GM18951 (cell line): Measurements from ENCODE around the gene E2F1.

Experiments
- POLR2A ChIP-seq: IDR thresholded peaks from 4 replicates; pipeline ENCODE4 v1.6.1; 2011; ENCODE audit warnings: mild to moderate bottlenecking; ENCODE audit not compliant: insufficient read length, insufficient read depth; ENCODE audit errors: extremely low read depth
- in situ Hi-C: fragments of 300-500 bp; cut with MboI; formaldehyde crosslinking; loops from one replicate; pipeline ENCODE4 v1.12.0; 2022; ENCODE audit warnings: low sequenced_read_pairs, mixed read lengths, inconsistent platforms; ENCODE audit not compliant: unreplicated experiment

The E2F1 gene

DNA sequence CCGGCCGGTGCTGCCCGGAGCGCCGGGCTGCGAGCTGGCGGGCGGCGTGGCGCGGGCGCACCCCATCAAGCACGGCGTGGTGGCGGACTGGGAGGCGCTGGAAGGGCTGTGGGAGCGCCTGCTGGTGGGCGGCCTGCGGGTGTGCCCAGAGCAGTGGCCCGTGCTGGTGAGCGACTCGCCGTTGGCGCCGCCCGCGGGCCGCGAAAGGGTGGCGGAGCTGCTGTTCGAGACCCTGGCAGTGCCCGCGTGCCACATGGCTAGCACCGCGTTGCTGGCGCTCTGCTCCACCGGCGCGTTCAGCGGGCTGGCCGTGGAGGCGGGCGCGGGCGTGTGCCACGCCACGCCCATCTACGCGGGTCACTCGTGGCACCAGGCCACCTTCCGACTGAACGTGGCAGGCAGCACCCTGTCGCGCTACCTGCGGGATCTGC, 18.9 kb downstream of the E2F1 start:
- TF ChIP-seq POLR2A, result no peak
- in situ Hi-C loops, result loop anchor here (10.0 kb wide), 1 partner anchor 212 kb away; no protein-coding TSS in a partner anchor

DNA sequence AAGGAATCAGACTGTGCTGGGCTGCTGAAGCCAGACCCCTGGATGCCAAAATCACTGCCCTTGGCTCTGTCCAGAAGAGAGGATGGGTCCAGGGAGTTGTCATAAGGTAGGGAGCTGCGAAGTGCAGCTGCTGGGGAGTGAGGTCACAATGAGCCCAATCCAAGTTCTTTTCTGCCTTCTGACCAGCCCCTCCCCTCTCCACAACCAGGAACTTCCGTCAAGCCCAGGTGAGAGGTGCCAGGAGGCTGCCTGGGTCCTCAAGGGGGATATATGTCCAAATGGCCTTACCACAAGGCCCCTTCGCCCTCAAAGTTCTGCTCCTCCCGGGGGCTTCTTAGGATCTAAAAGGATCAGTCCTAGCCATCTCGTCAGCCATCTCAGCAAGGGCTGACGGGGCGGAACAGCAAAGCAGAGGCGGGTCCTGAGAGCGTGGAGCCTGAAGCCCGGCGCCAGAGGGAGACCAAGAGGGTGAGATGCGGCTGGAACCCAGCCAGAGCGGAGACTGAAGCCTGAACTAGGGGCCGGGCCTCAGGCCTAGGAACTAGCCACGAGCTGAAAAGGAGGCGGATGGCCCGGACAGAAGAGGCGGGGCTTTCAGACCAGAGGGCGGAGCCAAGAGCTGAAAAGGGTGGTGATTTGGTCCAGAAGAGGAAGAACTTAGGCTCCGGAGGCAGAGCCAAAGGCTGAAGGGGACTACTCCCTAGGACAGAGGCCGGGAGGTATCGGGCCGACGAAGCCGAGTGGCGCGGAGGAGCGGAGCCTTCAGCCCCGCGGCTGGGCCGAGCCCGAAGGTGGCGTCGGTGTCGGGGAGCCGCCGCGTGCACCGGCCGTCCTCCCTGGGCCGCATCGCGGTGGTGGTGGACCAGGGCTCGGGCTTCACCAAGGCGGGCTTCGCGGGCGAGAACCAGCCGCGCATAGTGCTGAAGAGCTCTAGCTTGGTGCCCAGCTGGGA, 19.6 kb downstream of the E2F1 start, which contains the start of gene ACTL10:
Gene ACTL10, plus strand, starts transcription at position 651 of the 952 bp plus-strand sequence. CDS start 555 bp downstream, outside the sequence.
- in situ Hi-C loops, result loop anchor here (10.0 kb wide), 1 partner anchor 212 kb away; no protein-coding TSS in a partner anchor
- TF ChIP-seq POLR2A, result peak; percentile 90

DNA sequence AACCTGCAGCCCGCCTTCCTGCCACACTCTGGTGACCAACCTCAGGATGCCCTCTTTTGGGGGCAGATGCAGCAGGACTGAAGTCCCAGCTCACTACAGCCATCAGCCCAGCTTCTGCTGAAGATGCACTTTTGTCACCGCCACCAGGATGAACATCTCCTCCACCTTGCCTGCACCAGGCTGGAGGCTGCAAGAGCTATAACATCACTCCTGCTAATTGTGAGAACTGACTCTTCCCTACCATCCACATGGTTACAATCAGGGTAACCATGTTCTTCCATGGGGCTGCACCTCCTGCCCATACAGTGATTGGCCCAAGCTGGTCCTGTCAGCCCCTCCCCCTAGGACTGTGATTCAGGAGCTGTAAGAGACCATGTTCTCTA, 21.4 kb downstream of the E2F1 start:
- in situ Hi-C loops, result loop anchor here (10.0 kb wide), 1 partner anchor 210 kb away; no protein-coding TSS in a partner anchor
- TF ChIP-seq POLR2A, result no peak

DNA sequence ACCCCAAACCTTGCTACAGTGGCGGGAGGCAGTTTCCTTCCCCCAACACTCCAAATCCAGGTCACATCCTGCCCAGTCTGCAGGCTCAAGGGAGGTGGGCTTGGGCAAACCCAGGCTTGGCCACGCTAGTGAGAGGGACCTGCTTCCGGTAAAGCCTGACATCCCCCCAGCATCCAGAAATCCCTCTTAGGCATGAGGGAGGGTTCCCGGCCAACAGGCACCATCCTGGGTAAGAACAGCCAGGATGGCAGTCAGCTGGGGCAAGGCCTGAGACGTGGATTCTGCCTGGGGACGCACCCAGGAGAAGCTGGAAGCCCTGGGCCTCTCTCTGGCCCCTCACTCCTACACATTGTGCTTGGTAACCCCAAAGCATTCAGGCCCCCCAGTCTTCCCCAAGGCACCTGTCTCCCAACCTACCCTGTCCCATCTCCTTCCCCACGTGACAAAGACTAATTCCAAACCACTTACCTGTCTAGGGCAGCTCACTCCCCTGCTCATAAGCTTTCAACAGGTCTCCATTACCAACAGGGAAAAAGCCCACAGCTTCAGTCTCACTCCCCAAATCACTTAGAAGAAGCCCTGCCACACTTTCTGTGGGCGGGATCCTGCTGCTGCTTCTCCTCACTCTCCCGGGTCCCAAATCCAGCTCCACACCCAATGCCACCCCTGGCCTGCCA, 22.0 kb downstream of the E2F1 start:
- in situ Hi-C loops, result loop anchor here (10.0 kb wide), 1 partner anchor 209 kb away; no protein-coding TSS in a partner anchor
- no peak for TF ChIP-seq POLR2A

DNA sequence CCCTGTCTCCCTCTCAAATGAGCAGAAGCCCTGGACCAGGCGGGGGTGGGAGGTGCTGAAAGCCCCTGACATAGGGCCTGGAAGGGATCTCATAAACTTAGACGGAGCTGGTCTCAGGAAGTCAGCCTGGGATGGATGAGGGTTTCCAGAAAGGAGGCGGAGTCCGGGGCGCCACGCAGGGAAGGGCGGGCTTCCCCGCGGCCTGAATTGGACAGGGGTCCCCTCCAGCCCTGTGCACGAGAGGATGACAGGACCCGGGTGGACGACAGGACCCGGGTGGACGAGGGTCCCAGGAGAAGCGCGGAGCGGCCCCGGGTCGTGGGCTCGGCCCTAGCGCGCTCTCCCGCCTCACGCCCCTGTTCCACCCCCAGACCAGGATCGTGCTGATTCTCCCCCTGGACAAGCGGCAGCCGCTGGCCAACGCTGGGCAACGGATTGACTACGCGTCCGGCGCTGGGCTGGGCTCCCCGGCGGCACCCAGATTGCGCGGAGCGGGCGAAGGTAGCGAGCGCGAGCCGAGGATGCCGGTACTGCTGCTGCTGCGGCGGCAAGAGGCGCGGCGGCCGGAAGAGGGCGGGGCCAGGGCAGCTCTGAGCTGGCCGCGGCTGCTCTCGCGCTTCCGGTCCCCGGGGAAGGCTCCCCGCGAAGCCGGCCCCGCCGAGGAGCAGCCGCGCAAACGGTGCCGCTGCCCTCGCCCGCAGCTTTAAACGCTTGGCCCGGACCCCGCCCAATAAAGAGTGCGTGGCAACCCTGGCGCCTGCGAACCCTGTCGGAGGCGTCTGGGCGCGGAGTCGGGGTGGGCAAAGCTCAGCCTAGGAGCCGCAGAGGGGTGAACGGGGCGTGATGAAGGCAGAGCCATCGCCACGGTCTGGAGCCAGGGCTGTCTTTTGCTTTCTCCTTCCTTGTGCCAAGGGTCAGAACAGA, 22.8 kb downstream of the E2F1 start:
- in situ Hi-C loops, result loop anchor here (10.0 kb wide), 1 partner anchor 209 kb away; no protein-coding TSS in a partner anchor
- peak; percentile 96 for TF ChIP-seq POLR2A

DNA sequence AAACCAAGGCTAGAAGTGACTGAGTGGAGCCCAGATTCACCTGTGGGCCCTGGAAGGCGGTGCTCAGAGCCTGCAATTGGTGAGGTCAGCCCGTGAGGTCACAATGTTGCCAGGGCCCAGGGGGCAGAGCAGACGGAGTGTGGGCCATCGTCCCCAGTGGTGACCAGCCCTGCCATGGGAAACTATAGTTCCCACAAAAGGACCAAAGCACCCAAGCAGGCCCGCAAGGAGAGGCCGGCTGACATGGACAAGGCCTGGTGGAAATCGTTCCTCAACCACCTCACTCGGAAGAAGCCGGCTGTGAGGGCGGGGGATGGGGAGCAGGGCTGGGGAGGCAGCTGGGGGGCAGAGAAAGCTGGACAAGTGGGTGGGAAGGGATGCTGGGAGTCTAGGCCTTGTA, 24.0 kb downstream of the E2F1 start, which contains the start of gene C20orf144:
Gene C20orf144, plus strand, starts transcription at position 156 of the 400 bp plus-strand sequence. Its CDS starts 19 bp downstream, at position 175.
- in situ Hi-C loops, result loop anchor here (10.0 kb wide), 1 partner anchor 207 kb away; no protein-coding TSS in a partner anchor
- TF ChIP-seq POLR2A, result no peak

DNA sequence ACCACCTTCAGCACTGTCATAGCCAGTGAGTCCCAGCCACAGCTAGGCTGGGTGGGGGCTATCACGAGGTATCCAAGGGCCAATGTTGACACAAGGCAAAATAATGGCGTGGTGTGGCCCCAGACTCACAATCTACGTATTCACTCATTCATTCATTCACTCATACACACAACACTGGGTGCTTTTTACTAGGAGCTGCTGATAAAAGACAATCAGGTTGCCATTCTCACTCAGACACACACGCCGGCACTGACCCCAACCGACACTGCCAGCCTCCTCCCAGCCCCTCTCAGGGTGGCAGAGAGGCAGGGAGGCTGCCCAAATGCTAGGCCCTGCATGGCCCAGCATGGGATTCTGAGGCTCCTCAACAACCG, 25.5 kb downstream of the E2F1 start:
- in situ Hi-C loops, result loop anchor here (10.0 kb wide), 1 partner anchor 206 kb away; no protein-coding TSS in a partner anchor
- no peak for TF ChIP-seq POLR2A

DNA sequence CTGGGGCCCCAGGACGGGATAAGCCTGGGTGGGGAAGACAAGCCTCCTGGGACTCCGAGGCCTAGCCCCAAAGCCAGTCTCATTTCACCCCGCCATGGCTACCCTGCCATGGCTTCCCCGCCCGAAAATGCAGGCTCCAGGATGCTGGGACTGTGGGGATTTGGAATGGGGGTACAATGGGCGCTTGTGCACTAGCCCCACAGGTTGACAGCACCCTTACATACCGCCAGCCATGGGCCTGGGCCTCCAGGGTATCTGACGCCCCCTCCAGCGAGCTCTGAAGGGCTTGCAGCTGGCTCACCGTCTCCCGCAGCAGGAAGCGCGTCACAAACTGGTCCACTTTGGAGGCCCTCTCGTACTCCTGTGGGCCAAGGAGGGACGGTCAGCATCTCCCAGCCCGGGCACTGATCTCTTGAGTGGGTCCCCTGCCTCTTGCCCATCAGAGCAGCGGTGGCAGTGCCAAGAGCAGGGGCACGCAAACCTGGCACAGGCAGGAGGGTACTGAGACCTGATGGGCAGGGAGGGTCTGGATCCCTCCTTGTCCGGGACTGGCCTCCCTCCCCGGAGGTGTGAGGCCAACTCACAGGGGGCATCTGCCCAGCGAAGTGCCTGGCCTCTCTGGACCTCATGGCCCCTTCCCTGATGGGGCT, 26.0 kb downstream of the E2F1 start:
- in situ Hi-C loops, result loop anchor here (10.0 kb wide), 1 partner anchor 205 kb away; no protein-coding TSS in a partner anchor
- no peak for TF ChIP-seq POLR2A

DNA sequence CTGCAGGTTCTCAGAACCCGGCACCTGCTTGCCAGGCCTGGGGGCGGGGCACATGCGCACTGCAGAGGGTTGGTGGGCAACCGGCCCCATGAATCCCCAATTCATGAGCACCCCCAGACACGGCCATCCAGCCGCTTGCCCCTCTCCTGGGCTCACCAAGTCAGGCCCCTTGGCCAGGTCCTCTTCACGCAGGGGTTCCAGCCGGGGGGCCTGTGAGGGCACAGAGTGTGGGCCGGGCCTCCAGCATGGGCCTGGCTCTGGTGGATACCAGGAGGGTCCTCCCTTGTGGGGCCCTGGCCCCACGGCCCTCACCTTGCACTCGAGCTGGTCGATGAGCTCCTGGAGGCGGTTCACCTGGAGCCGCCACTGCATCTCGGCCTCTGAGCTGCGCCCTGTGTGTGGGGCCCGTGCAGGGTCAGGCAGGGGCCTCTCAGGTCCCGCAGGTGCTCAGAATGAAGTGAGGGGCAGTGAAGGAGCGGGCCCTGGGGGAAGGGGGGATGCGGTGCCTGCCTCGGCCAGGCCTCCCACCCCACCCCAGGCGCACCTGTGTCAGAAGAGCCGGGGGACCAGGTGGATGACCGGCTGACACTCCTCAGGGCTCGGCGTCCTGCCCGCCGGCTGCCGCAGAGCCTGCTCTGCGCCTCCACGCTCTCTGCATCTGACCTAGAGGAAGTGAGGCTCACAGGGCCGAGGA, 26.7 kb downstream of the E2F1 start:
- in situ Hi-C loops, result loop anchor here (10.0 kb wide), 1 partner anchor 205 kb away; no protein-coding TSS in a partner anchor

DNA sequence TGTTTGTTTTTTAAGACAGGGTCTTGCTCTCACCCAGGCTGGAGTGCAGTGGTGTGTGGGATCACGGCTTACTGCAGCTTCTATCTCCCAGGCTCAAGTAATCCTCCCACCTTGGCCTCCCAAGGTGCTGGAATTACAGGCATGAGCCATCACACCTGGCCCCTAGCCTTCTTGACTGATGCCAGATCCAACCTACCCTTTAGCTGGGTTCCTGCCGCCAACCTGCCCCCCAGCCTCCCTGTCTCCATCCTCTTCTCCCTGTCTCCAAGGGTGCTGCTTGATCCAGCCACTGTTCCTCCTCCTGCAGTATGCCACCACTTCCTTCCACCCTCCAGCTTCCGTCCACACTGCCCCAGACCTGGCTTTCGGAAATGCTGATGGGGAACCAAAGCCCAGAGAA, 27.3 kb downstream of the E2F1 start:
- in situ Hi-C loops, result no loop called here
- no peak for TF ChIP-seq POLR2A

More for the DNA sequence above, 26.7 kb downstream of the E2F1 start:
- TF ChIP-seq POLR2A, result no peak

DNA sequence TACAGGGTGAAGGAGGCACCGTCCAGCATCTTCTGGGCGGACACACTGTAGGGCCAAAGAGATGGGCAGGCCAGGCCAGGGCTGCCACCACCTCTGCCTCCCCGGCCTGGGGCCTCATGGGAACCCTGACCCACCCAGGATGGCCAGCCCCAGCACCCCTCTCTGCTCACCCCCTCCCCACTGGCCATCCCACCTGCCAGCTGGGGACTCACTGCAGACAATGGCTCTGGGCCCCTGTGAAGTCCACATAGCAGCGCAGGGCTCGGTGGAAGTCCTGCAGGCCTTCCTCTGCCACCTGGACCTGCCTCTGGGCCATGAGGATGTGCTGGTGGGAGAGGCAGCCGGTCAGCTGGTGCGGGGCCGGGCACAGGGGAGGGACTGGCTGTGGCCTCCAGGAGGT, 27.7 kb downstream of the E2F1 start:
- in situ Hi-C loops, result no loop called here
- no peak for TF ChIP-seq POLR2A
